Measurements from ENCODE around the gene TRPM7.
A peak's percentile ranks its signal among the peaks of the same experiment; 100 is the strongest.
"Not testable (repeated sequence)": the region's sequence is repeated elsewhere in the genome, so short reads cannot be mapped to it uniquely, and the experiment has no call there.

TRPM7 gene, protein sequence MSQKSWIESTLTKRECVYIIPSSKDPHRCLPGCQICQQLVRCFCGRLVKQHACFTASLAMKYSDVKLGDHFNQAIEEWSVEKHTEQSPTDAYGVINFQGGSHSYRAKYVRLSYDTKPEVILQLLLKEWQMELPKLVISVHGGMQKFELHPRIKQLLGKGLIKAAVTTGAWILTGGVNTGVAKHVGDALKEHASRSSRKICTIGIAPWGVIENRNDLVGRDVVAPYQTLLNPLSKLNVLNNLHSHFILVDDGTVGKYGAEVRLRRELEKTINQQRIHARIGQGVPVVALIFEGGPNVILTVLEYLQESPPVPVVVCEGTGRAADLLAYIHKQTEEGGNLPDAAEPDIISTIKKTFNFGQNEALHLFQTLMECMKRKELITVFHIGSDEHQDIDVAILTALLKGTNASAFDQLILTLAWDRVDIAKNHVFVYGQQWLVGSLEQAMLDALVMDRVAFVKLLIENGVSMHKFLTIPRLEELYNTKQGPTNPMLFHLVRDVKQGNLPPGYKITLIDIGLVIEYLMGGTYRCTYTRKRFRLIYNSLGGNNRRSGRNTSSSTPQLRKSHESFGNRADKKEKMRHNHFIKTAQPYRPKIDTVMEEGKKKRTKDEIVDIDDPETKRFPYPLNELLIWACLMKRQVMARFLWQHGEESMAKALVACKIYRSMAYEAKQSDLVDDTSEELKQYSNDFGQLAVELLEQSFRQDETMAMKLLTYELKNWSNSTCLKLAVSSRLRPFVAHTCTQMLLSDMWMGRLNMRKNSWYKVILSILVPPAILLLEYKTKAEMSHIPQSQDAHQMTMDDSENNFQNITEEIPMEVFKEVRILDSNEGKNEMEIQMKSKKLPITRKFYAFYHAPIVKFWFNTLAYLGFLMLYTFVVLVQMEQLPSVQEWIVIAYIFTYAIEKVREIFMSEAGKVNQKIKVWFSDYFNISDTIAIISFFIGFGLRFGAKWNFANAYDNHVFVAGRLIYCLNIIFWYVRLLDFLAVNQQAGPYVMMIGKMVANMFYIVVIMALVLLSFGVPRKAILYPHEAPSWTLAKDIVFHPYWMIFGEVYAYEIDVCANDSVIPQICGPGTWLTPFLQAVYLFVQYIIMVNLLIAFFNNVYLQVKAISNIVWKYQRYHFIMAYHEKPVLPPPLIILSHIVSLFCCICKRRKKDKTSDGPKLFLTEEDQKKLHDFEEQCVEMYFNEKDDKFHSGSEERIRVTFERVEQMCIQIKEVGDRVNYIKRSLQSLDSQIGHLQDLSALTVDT (N-terminal part only)

DNA sequence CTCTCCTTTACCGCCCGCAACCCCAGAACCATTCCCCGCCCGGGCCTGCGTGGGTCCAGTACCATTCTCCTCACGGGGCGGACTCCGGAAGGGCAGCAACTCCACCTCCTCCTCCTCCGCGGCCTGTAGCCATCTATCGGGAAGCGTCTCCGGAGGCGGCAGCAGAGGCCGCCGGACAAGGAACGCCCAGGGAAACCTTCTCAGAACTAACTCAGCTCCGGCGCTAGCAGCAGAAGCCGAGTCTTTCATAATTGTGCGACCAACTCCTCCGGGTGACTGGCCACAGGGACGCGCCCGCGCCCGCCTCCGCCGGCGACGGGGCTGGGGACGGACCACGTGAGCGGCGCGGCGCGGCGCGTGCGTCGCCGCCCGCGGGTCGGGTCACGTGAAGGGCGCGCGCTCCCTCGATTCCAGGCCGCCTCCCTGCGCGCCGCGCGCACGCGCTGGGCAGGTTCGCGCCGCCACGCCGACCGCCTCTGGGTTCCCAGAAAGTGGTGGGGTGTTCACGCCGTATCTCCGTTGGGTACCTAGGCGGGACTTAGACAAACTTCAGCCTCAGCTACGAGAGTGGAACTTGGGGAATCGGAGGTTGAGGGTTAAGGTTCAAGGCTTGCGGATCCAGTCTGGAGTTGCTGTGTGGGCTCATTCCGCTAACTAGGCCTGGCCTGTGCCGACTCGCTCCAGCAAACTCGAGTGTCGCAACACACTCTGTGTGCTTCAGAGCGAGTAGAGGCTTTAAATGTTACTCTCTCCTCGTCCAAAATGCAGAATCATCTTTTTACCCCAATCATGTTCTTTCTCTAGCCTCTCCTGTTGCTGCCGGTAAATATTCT is at the start of gene TRPM7:
TSS of gene TRPM7 (minus strand) at position 329 of the 833 bp plus-strand sequence. CDS start at position 65, 264 bp downstream.
- peak; percentile 49 for DNase-seq (ENCODE audit: low read depth, low spot score)
- H3K27ac ChIP-seq, result peak within 1 kb of the TSS; percentile 92

DNA sequence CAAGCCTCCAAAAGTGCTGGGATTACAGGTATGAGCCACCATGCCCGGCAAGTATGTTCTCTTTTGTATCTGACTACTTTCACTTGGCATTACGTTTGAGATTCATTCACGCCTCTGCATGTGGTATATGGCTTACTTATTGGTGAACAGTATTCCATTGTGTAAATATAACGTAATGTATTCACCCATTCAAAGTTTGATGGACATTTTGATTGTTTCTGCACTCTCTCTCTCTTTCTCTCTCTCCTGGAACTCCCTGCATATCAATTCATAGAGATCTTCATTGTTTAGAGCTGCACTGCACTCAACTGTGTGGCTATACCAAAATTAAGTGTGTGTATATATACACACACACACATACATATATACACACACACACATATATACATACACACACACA is 48.6 kb upstream of the TRPM7 start:
- no peak overlapping the region for H3K27ac ChIP-seq
- DNase-seq (ENCODE audit: low read depth, low spot score), result no peak

DNA sequence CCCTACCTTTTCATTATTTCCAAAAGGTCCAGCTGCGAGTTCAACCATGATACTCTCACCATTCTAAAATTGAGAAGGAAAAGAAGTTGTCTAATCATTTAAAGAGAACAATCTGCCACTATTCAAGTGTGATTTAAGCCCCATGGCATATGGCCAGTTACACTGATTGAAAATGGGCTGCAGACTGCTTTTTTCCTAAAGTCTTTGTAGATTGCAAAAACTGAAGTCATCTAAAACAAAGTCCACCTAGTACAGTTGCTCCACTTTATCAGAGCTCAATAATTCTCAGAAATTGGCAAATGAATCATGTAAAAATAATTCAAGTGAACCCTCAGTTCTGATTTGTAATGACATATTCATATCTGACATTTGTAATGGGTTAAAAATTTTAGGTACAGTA is 39.7 kb upstream of the TRPM7 start:
- H3K27ac ChIP-seq, result no peak overlapping the region
- no peak for DNase-seq (ENCODE audit: low read depth, low spot score)

DNA sequence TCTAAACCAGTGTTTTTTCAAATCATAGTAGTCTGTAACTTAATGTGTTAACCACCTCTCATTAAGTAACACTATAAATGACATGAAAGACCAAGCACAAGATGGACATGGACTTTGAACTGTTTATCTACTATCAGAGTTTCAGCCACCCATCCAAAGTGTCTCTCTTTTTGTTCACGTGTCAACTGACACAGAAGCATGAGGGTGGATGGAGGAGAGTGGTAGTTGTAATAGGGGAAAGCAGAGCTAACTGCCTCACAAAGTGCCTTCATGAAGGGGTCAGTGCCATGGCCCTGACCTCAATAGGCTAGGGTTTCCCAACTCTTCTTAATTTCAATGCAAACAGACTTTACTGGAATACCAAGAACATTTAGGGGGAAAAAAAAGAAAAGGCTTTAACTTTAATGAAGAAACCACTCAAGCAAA is 32.1 kb upstream of the TRPM7 start:
- no peak for DNase-seq (ENCODE audit: low read depth, low spot score)
- H3K27ac ChIP-seq, result no peak overlapping the region

DNA sequence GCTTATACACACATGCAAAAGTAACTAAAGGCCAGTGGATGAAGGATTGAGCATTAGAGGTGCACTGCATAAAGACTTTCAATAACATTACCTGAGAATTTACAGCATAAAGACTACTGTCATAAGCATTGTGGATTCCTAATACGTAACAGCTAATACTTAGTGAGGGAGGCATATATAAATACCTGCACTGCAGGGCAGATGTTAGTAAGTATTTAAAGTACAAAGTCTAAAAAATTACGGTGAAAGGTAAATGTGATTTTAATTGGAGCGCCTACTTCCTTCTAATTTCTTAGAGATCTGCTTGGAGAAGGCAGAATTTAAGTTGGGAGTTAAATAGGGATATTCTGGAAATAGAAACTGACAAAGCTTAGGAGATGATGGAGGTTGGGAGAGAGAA is 25.4 kb upstream of the TRPM7 start:
- DNase-seq (ENCODE audit: low read depth, low spot score), result no peak
- H3K27ac ChIP-seq, result no peak overlapping the region

DNA sequence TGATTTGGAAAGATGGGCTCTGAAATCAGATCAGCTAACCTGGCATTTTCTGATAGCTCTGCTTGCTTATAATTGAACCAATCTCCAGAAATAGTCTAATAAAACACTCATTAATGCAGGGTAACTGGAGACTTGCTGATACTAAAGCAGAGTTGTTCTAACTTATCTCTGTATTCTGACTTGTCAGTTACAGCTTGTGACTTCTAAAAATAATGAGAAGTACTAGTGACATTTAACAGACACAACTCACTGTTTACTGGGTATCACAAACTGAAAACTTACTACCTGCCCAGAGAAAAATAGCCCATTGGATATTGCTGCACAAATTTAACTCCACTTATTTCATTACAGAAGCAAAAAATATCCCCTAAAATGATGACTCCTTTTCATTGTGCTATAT is 24.0 kb upstream of the TRPM7 start:
- H3K27ac ChIP-seq, result no peak overlapping the region
- no peak for DNase-seq (ENCODE audit: low read depth, low spot score)

DNA sequence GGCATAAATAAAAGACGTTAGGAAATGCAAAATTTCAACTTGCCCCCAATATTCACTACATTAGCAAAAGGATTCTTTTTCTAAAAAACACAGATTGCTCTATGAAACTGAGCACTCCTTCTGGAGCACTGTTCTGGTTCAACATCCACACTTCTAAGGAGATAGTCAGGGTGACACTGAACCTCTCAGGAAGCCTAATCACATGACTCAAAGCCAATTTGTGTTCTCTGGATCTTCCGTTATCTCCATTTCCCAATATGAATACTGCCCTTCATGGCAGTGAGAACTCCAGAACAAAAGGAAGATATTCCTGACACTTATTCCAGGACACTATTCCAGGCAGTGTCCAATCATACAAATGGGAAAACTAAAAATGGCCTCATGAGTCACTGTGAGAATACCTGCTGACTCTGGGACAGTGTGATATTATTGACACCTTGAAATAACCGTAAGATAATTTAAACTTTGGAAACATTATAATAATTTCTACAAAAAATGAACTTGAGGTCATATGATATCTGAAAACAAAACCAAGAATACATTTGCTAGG is 21.4 kb upstream of the TRPM7 start:
- H3K27ac ChIP-seq, result no peak overlapping the region
- DNase-seq (ENCODE audit: low read depth, low spot score), result no peak

DNA sequence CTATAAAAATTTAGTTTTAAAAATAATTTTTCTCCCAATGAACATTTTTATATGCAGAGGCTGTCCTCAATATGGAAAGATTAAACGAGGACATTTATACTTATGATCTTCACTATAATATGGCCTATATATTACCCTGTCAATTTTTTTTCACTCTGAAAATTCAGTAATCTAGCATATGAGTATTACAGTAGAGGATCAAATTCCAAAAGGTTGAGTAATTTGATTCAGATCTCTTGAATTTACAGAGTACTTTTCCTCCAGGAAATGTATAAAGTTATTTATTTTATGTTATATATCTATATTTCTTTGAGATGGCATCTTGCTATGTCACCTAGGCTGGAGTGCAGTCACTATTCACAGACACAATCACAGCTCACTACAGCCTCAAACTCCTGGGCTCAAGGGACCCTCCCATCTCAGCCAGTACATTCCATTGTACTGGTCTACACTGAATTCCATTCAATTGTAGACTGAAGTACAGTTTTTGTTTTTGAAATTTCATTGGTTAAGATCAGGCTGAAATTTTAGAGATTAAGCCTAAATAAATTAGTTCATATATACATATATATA is 16.3 kb upstream of the TRPM7 start:
- H3K27ac ChIP-seq, result no peak overlapping the region

DNA sequence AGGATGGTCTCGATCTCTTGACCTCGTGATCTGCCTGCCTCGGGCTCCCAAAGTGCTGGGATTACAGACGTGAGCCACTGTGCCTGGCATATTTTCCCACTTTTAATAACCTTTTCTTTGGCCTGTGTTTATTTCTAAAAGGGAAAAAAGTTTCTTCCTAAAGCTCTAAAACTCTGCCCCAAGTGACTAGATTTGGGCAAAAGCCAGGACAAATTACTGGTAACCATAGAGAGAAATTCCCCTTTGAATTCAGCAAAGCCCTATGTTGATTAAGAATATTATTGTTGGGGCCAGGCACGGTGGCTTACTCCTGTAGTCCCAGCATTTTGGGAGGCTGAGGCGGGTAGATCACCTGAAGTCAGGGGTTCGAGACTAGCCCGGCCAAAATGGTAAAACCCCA is 11.5 kb upstream of the TRPM7 start:
- no peak overlapping the region for H3K27ac ChIP-seq
- no peak for DNase-seq (ENCODE audit: low read depth, low spot score)

More for the DNA sequence above, 16.3 kb upstream of the TRPM7 start:
- no peak for DNase-seq (ENCODE audit: low read depth, low spot score)

DNA sequence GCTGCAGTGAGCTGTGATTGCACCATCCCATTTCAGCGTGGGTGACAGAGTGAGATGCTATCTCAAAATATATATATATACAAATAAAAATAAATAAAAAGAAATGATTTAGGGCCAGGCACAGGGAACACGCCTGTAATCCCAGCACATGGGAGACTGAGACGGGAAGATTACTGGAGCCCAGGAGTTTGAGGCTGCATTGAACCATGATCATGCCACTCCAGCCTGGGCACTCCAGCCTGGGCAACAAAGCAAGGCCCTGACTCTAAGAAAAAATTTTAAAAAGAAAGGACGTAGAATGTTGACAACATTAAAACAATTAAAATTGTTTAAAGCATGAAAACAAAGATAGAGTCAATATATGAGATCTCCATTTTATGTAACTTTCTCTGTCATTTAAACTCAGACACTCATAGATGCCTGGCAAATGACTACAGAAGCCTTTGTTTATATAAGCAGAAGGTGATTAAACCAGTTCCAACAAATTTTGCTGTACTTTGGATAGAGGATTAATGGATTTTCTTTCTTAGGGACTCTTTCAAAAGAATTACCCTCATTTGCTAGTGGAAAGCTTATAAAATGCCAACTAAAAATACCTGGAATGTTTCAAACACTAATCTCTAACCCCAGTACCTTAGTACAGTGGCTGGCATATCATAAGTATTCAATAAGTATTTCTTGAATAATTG is 10.7 kb upstream of the TRPM7 start:
- no peak overlapping the region for H3K27ac ChIP-seq
- no peak for DNase-seq (ENCODE audit: low read depth, low spot score)

DNA sequence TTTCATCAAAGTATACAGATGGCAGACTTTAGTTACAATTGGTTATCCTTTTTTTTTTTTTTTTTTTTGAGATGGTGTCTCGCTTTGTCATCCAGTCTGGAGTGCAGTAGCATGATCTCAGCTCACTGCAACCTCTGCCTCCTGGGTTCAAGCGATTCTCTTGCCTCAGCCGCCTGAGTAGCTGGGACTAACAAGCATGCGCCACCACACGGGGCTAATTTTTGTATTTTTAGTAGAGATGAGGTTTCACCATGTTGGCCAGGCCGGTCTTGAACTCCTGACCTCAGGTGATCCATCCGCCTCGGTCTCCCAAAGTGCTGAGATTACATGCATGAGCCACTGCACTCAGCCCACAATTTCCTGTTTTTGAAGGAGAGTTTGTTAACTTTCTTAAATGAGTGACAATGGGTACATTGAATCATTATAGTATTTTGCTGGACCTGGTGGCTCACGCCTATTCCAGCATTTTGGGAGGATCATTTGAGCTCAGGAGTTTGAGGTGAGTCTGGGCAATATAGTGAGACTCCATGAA is 8.1 kb upstream of the TRPM7 start:
- DNase-seq (ENCODE audit: low read depth, low spot score), result not testable (repeated sequence)

DNA sequence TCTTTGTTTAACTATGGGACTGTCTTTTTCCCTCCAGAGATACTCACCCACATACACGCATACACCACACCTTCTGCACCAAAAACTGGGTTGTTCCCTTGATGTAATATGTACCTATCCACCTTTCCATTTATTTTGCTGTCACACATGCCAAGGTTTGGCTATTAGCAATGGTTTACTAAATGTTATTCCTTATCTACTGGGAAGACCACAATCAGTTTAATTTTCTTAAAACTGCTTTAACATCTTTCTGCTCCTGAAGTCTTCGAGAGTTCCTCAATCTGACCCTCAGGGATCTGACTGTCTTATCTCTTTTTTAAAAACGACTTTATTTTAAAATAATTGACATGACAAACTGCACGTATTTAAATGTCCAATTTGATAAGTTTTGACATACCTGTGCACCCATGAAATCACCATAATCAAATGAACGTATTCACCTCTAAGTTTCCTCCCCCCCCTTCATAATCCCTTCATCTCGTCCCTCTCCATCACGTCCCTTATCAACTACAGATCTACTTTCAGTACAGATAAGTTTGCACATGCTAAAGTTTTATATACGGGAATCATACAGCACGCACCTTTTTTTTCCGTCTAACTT is 805 bp upstream of the TRPM7 start:
- DNase-seq (ENCODE audit: low read depth, low spot score), result no peak
- peak overlapping the region; percentile 92 for H3K27ac ChIP-seq

More for the DNA sequence above, 8.1 kb upstream of the TRPM7 start:
- H3K27ac ChIP-seq, result not testable (repeated sequence)

DNA sequence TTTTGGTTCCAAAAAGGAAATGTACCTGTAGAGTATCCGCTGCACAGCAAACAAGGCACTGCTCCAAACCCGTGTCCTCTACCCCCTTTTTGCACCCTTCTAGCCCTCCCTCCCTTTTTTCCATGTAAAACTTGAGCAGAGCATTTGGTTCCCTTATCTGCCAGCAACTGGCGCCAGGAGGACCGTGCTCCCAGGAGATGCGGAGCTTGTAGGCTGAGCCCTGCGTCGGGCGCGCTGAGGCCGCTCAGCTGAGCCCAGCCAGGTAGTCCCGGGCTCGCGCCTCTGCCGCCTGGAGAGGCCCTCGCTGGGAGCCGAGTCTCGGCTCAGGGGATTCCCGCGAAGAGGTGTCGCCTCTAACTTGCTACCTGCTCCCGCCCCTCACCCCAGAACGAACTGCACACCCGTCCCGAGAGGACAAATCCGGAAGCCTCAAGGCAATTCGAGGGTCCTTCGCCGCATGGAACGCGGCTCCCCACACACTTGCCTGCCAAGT is 575 bp downstream of the TRPM7 start:
- peak; percentile 12 for DNase-seq (ENCODE audit: low read depth, low spot score)
- H3K27ac ChIP-seq, result peak overlapping the region; percentile 92

DNA sequence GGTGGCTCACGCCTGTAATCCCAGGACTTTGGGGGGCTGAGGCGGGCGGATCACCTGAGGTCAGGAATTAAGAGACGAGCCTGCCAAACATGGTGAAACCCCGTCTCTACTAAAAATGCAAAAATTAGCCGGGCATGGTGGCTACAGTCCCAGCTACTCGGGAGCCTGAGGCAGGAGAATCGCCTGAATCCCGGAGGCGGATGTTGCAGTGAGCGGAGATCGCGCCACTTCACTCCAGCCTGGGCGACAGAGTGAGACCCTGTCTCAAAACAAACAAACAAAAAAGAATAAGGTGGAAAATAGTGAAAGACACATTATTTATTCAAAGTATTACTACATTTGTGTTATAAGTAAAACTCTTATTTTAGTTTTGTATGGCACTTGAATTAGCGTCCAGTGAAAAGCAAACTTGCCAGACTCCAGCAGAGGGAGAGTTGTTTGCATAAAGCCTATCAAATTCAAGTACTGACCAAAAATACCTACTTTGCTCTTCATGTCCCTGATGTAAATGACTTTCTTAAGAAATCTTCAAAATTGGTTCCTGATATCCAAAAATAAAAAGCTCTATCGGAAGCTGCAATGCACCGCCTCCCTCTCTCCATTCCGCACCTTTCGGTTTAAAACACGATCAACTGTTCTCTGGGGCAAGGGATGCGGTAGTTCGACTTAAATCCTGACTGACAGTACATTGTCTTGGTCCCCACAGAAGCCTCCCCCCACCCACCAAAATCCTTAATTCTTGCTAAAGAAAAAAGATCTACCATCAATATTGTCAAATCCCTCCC is 1.2 kb downstream of the TRPM7 start:
- no peak for DNase-seq (ENCODE audit: low read depth, low spot score)
- H3K27ac ChIP-seq, result peak overlapping the region; percentile 92

DNA sequence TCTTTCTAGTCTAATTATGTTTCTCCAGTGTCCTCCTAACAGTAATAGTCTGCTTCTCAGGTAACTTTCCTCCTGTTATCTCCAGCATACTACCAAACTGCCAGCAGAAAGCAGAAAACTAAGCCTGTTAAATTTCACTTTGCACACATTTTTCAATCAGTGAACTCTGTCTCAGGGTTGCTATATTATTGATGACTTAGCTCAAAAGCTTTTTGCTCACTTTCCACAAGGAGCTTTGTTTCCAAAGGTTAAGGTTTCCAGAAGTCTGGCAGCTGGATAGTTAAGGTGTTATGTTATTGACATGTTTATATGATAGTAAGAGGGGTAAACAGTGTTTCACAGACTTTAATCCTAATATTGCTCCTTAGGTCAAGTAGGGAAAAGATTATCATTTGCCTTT is 5.1 kb downstream of the TRPM7 start:
- no peak for DNase-seq (ENCODE audit: low read depth, low spot score)
- H3K27ac ChIP-seq, result no peak overlapping the region

DNA sequence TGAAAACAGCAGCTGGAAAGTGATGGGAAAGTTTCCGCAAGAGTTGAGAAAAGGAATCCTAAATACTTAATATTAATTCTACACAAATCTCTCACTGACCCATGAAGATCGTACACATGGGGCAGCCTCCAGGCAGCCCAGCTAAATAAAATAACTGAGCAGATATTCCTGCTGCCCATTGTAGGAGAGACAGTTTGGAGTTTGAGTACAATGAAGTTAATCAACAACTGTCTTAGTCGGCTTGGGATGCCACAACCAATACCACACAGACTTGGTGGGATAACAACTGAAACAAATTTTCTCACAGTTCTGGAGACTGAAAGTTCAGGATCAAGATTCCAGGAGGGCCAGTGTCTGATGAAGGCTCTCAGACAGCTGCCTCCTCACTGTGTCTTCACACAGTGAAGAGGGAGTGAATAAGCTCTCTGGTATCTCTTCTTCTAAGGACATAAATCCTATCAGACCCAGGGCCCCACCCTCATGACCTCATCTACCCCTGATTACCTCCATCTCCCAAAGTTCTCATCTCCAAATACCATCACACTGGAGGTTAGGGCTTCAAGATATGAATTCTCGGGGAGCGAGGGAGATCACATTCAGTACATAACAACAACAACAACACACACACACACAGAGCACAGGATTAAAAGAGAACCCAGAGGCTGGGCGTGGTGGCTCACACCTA is 9.7 kb downstream of the TRPM7 start:
- peak overlapping the region; percentile 46 for H3K27ac ChIP-seq
- DNase-seq (ENCODE audit: low read depth, low spot score), result no peak
